HepG2 (cell line): ENCODE results near the gene MAP10. TPM values are rescaled to one million over a fixed set of nuclear protein-coding genes. Genes with fewer than 3 reads are reported as not detected.

Source experiments
- ATAC-seq: fragments of 200-7000 bp; cut with Tn5 transposase; 3 replicates; pipeline ENCODE4 v1.9.1; 2020; ENCODE audit warnings: mild to moderate bottlenecking, moderate library complexity
- BruUV-seq: library from RNA; stranded (reverse); fragments of 400-500 nt; replicated peaks from 2 replicates; lab custom pipeline; 2021; lab: Mats Ljungman, UMichigan
- CTCF ChIA-PET: fragments of 300-600 bp; formaldehyde crosslinking; extraction: SDS; loops from one replicate; lab custom pipeline; 2021; ENCODE audit warnings: low total read pairs, inconsistent platforms, low intra/inter-chr PET ratio; lab: Yijun Ruan, JAX
- POLR2A ChIA-PET: fragments of 350-600 bp; sonication (Branson Sonifier 250); formaldehyde crosslinking; loops from one replicate; lab custom pipeline; 2020; ENCODE audit warnings: antibody characterized with exemption, inconsistent platforms; lab: Yijun Ruan, JAX
- DNase-seq: peaks from one replicate; pipeline ENCODE4 v3.0.0-alpha.2; 2015; ENCODE audit warnings: low spot score
- FAIRE-seq: peaks from 3 replicates; lab custom pipeline; 2011; peaks lifted over from hg19 to GRCh38; lab: Jason Lieb, UNC
- H2AFZ ChIP-seq: one replicate; pipeline ENCODE4 v1.6.1; 2011; ENCODE audit warnings: low read length, inconsistent platforms
- H3K27ac ChIP-seq: fragments of 300-600 bp; 3 replicates; pipeline ENCODE4 v1.8.0; 2011; ENCODE audit warnings: mixed run types, mild to moderate bottlenecking, mixed read lengths, low read length, inconsistent platforms; ENCODE audit not compliant: insufficient read depth; ENCODE audit errors: extremely low read length
- H3K27me3 ChIP-seq, 2 experiments: fragments of 200-600 bp in 1 of 2; 2 replicates in 1 of 2; 3 replicates in 1 of 2; pipeline versions ENCODE4 v1.6.0 to v1.8.0; 2011; ENCODE audit warnings: low read length in 2 of 2, mild to moderate bottlenecking in 2 of 2, moderate library complexity in 2 of 2, inconsistent platforms in 1 of 2; ENCODE audit not compliant: insufficient read depth in 2 of 2, control insufficient read depth in 1 of 2
- H3K36me3 ChIP-seq, 2 experiments: fragments of 200-600 bp in 1 of 2; replicated peaks in 1 of 2; 2 replicates in 1 of 2; 3 replicates in 1 of 2; pipeline versions ENCODE4 v1.5.1 to v1.8.0; 2011; ENCODE audit warnings: low read length in 2 of 2, inconsistent platforms in 1 of 2; ENCODE audit not compliant: insufficient read depth in 2 of 2, control insufficient read depth in 1 of 2
- H3K4me1 ChIP-seq: 2 replicates; pipeline ENCODE4 v1.5.1; 2012; ENCODE audit warnings: low read length, inconsistent platforms; ENCODE audit not compliant: insufficient read depth
- H3K4me2 ChIP-seq: 2 replicates; pipeline ENCODE4 v1.6.0; 2011; ENCODE audit warnings: low read depth, low read length, inconsistent platforms
- H3K4me3 ChIP-seq, 3 experiments: fragments of 200-600 bp in 1 of 3; sonication (generic), shearing (Covaris generic) in 1 of 3; replicated peaks in 1 of 3; 2 replicates each; pipeline ENCODE4 v1.5.1; 2011 to 2016; ENCODE audit warnings: low read length in 3 of 3, inconsistent platforms in 2 of 3, low read depth in 2 of 3, mild to moderate bottlenecking in 2 of 3, control low read depth in 1 of 3, mixed read lengths in 1 of 3; ENCODE audit not compliant: insufficient read depth in 1 of 3
- H3K79me2 ChIP-seq: one replicate; pipeline ENCODE4 v1.6.1; 2011; ENCODE audit warnings: low read length, inconsistent platforms; ENCODE audit not compliant: insufficient read depth
- H3K9ac ChIP-seq: 2 replicates; pipeline ENCODE4 v1.6.0; 2011; ENCODE audit warnings: mild to moderate bottlenecking, low read depth, low read length, inconsistent platforms; ENCODE audit not compliant: insufficient read depth
- H3K9me3 ChIP-seq: 2 replicates; pipeline ENCODE4 v1.5.1; 2012; ENCODE audit warnings: mild to moderate bottlenecking, low read length
- H4K20me1 ChIP-seq: 2 replicates; pipeline ENCODE4 v1.6.0; 2011; ENCODE audit warnings: inconsistent platforms, mild to moderate bottlenecking, low read length, moderate library complexity; ENCODE audit not compliant: insufficient read depth
- CENPT ChIP-seq: sonication (generic); formaldehyde crosslinking; IDR thresholded peaks from 2 replicates; pipeline ENCODE4 v1.8.0; 2022; ENCODE audit warnings: low read depth, mild to moderate bottlenecking, moderate library complexity, missing genetic modification reagents
- DDIT3 ChIP-seq: sonication (generic); formaldehyde crosslinking; IDR thresholded peaks from 2 replicates; pipeline ENCODE4 v1.4.0; 2020; ENCODE audit warnings: mild to moderate bottlenecking, missing genetic modification reagents
- FOXM1 ChIP-seq: sonication (generic); formaldehyde crosslinking; IDR thresholded peaks from 2 replicates; pipeline ENCODE4 v1.5.0; 2020; ENCODE audit warnings: missing genetic modification reagents
- HIC2 ChIP-seq: sonication (generic); formaldehyde crosslinking; IDR thresholded peaks from 2 replicates; pipeline ENCODE4 v1.9.0; 2022; ENCODE audit warnings: low read depth, missing genetic modification reagents
- HOXA7 ChIP-seq: sonication (generic); formaldehyde crosslinking; IDR thresholded peaks from 2 replicates; pipeline ENCODE4 v1.8.1; 2022; ENCODE audit warnings: mild to moderate bottlenecking, missing genetic modification reagents, moderate library complexity
- ONECUT2 ChIP-seq: sonication (generic); formaldehyde crosslinking; IDR thresholded peaks from 2 replicates; pipeline ENCODE4 v1.4.0; 2020; ENCODE audit warnings: missing genetic modification reagents
- RBM39 ChIP-seq: fragments of 200-400 bp; formaldehyde crosslinking; IDR thresholded peaks from one replicate; pipeline ENCODE4 v1.6.1; 2018; ENCODE audit warnings: antibody characterized with exemption, mild to moderate bottlenecking, low read depth, low read length; ENCODE audit not compliant: poor library complexity, severe bottlenecking
- RFXANK ChIP-seq: IDR thresholded peaks from 2 replicates; pipeline ENCODE4 v1.6.1; 2016
- ZBTB34 ChIP-seq: sonication (generic); formaldehyde crosslinking; IDR thresholded peaks from 2 replicates; pipeline ENCODE4 v1.8.0; 2022; ENCODE audit warnings: mild to moderate bottlenecking, missing genetic modification reagents
- ZNF17 ChIP-seq: sonication (generic); formaldehyde crosslinking; IDR thresholded peaks from 2 replicates; pipeline ENCODE4 v1.5.0; 2020; ENCODE audit warnings: mild to moderate bottlenecking, missing genetic modification reagents
- ZNF20 ChIP-seq: sonication (generic); formaldehyde crosslinking; IDR thresholded peaks from 2 replicates; pipeline ENCODE4 v1.4.0; 2020; ENCODE audit warnings: mild to moderate bottlenecking, moderate library complexity, missing genetic modification reagents
- ZNF230 ChIP-seq: sonication (generic); formaldehyde crosslinking; IDR thresholded peaks from 2 replicates; pipeline ENCODE4 v1.4.0; 2020; ENCODE audit warnings: mild to moderate bottlenecking, missing genetic modification reagents
- ZNF607 ChIP-seq: sonication (generic); formaldehyde crosslinking; IDR thresholded peaks from 2 replicates; pipeline ENCODE4 v1.5.1; 2020; ENCODE audit warnings: missing genetic modification reagents, mild to moderate bottlenecking, borderline replicate concordance
- ZNF720 ChIP-seq: sonication (generic); formaldehyde crosslinking; IDR thresholded peaks from 2 replicates; pipeline ENCODE4 v1.4.0; 2020; ENCODE audit warnings: missing genetic modification reagents
- ZNF839 ChIP-seq: sonication (generic); formaldehyde crosslinking; IDR thresholded peaks from 2 replicates; pipeline ENCODE4 v1.4.0; 2020; ENCODE audit warnings: missing genetic modification reagents, mild to moderate bottlenecking, borderline replicate concordance
- WGBS: methylation state at CpG from one replicate; pipeline ENCODE4 v1.1.6; 2017; ENCODE audit warnings: low lambda C conversion rate; 5-methylcytosine and 5-hydroxymethylcytosine counted together
- in situ Hi-C: cut with HindIII; loops from 2 replicates; pipeline ENCODE4 v1.10.0; 2017; ENCODE audit warnings: low pct_unique_long_range_greater_than_20kb; ENCODE audit not compliant: extremely low pct_ligation_motif_present
- intact Hi-C: fragments of 100-400 bp; cut with micrococcal nuclease; formaldehyde crosslinking; loops from one replicate; pipeline ENCODE4 v1.10.0; 2022; ENCODE audit not compliant: unreplicated experiment
- polyA plus RNA-seq, 8 experiments: library from polyadenylated mRNA; depleted of rRNA in 3 of 8; stranded (reverse) in 7 of 8; unstranded in 1 of 8; fragments of >200 nt; fragmentation: Illumina TruSeq in 4 of 8; extraction: Trizol in 4 of 8; gene quantifications; 2 replicates each; pipeline versions ENCODE4 v1.2.1 to v1.2.3, GENCODE V29; 2011 to 2016; ENCODE audit warnings: low read depth in 4 of 8, missing spikeins in 1 of 8, mixed read lengths in 1 of 8; ENCODE audit not compliant: insufficient read depth in 1 of 8
- total RNA-seq, 5 experiments: library from RNA; depleted of rRNA; stranded (reverse); fragments of >200 nt; fragmentation: Illumina TruSeq; extraction: Trizol; gene quantifications; 2 replicates each; pipeline ENCODE4 v1.2.3, GENCODE V29; 2016; ENCODE audit warnings: low read depth in 1 of 5
- TF ChIP-seq, protein P1 (sequence below): sonication (generic); formaldehyde crosslinking; IDR thresholded peaks from 2 replicates; pipeline ENCODE4 v1.9.0; 2021; ENCODE audit warnings: missing genetic modification reagents, borderline replicate concordance
- TF ChIP-seq, protein P2 (sequence below): sonication (generic); formaldehyde crosslinking; IDR thresholded peaks from 2 replicates; pipeline ENCODE4 v1.5.1; 2020; ENCODE audit warnings: missing genetic modification reagents, mild to moderate bottlenecking, borderline replicate concordance

The MAP10 gene
- total and polyA plus RNA-seq, 2 of the 13 experiments (the other 11 are each of a cell fraction or from before 2014, with no cell fraction given), result not detected

- POLR2A ChIA-PET, result no interaction called here
These were observed 38.3 kb upstream of the MAP10 start for GRCh38 chr1:232766904-232767303.

More at GRCh38 chr1:232766904-232767303, 38.3 kb upstream of the MAP10 start:
- H3K4me2 ChIP-seq, result no peak overlapping the region
- no peaks in the 10 kb centered on the region for H3K9me3 ChIP-seq
- TF ChIP-seq, protein P1, sequence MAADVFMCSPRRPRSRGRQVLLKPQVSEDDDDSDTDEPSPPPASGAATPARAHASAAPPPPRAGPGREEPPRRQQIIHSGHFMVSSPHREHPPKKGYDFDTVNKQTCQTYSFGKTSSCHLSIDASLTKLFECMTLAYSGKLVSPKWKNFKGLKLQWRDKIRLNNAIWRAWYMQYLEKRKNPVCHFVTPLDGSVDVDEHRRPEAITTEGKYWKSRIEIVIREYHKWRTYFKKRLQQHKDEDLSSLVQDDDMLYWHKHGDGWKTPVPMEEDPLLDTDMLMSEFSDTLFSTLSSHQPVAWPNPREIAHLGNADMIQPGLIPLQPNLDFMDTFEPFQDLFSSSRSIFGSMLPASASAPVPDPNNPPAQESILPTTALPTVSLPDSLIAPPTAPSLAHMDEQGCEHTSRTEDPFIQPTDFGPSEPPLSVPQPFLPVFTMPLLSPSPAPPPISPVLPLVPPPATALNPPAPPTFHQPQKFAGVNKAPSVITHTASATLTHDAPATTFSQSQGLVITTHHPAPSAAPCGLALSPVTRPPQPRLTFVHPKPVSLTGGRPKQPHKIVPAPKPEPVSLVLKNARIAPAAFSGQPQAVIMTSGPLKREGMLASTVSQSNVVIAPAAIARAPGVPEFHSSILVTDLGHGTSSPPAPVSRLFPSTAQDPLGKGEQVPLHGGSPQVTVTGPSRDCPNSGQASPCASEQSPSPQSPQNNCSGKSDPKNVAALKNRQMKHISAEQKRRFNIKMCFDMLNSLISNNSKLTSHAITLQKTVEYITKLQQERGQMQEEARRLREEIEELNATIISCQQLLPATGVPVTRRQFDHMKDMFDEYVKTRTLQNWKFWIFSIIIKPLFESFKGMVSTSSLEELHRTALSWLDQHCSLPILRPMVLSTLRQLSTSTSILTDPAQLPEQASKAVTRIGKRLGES (CRISPR knock-in tag), result no peak
- TF ChIP-seq ONECUT2 (CRISPR knock-in tag) (no peak), ZBTB34 (no peak), HIC2 (no peak), DDIT3 (CRISPR knock-in tag) (no peak), ZNF607 (CRISPR knock-in tag) (no peak), ZNF720 (CRISPR knock-in tag) (no peak), RFXANK (CRISPR knock-in tag) (no peak), FOXM1 (CRISPR knock-in tag) (no peak), RBM39 (no peak), ZNF839 (CRISPR knock-in tag) (no peak), ZNF20 (CRISPR knock-in tag) (no peak), HOXA7 (CRISPR knock-in tag) (no peak), CENPT (CRISPR knock-in tag) (no peak), ZNF17 (no peak), ZNF230 (CRISPR knock-in tag) (no peak)
- TF ChIP-seq, protein P2, sequence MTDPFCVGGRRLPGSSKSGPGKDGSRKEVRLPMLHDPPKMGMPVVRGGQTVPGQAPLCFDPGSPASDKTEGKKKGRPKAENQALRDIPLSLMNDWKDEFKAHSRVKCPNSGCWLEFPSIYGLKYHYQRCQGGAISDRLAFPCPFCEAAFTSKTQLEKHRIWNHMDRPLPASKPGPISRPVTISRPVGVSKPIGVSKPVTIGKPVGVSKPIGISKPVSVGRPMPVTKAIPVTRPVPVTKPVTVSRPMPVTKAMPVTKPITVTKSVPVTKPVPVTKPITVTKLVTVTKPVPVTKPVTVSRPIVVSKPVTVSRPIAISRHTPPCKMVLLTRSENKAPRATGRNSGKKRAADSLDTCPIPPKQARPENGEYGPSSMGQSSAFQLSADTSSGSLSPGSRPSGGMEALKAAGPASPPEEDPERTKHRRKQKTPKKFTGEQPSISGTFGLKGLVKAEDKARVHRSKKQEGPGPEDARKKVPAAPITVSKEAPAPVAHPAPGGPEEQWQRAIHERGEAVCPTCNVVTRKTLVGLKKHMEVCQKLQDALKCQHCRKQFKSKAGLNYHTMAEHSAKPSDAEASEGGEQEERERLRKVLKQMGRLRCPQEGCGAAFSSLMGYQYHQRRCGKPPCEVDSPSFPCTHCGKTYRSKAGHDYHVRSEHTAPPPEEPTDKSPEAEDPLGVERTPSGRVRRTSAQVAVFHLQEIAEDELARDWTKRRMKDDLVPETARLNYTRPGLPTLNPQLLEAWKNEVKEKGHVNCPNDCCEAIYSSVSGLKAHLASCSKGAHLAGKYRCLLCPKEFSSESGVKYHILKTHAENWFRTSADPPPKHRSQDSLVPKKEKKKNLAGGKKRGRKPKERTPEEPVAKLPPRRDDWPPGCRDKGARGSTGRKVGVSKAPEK, result no peak
- TF ChIP-seq, all 625 proteins: peak for 0
- no peaks in the 10 kb centered on the region for H3K36me3 ChIP-seq
- no peak overlapping the region for H3K9ac ChIP-seq
- no peak overlapping the region for H2AFZ ChIP-seq
- DNase-seq (no peak), FAIRE-seq (no peak), ATAC-seq (no peak)
- H3K27me3 ChIP-seq, result no peaks in the 10 kb centered on the region
- intact Hi-C loops (no loop called here), in situ Hi-C loops (no loop called here)
- 0% methylated on average over 1 of the region's 1 CpG for WGBS
- no peak overlapping the region for H3K4me3 ChIP-seq
- no peak overlapping the region for H3K27ac ChIP-seq
- no peaks in the 10 kb centered on the region for H4K20me1 ChIP-seq
- H3K4me1 ChIP-seq, result no peaks in the 10 kb centered on the region
- H3K79me2 ChIP-seq, result no peaks in the 10 kb centered on the region
- CTCF ChIA-PET, result no interaction called here
- no TSS peak for BruUV-seq
